B cell (primary cell): Measurements from ENCODE around the gene CAMTA1.

Experiments used
- CTCF ChIP-seq: fragments of 200-600 bp; IDR thresholded peaks from one replicate; pipeline ENCODE4 v1.8.0; 2022; ENCODE audit warnings: antibody characterized with exemption, mild to moderate bottlenecking
- EZH2 ChIP-seq: IDR thresholded peaks from 2 replicates; pipeline ENCODE4 v1.6.1; 2012; ENCODE audit warnings: borderline replicate concordance, low read depth, mild to moderate bottlenecking, moderate library complexity, low read length; ENCODE audit not compliant: insufficient read depth, poor library complexity, severe bottlenecking

- TF ChIP-seq CTCF (no peak), EZH2 (no peak)
These were observed 836.3 kb downstream of the CAMTA1 start for GRCh38 chr1:7621334-7622219.
